Keratinocyte (primary cell): ENCODE measurements around the gene FANCG. TPM values are rescaled to one million over a fixed set of nuclear protein-coding genes. Genes with fewer than 3 reads are reported as not detected.

Source experiments
- DNase-seq: peaks from one replicate; pipeline ENCODE4 v3.0.0-alpha.2; 2011; ENCODE audit warnings: low read depth, missing footprints, low spot score
- FAIRE-seq: peaks from 2 replicates; lab custom pipeline; 2011; peaks lifted over from hg19 to GRCh38; lab: Jason Lieb, UNC
- H2AFZ ChIP-seq: 2 replicates; pipeline ENCODE4 v1.6.0; 2012; ENCODE audit warnings: low read length, control low read depth, inconsistent platforms; ENCODE audit not compliant: control insufficient read depth
- H3K27ac ChIP-seq: 2 replicates; pipeline ENCODE4 v1.5.1; 2011; ENCODE audit warnings: low read length; ENCODE audit not compliant: control insufficient read depth, insufficient read depth
- H3K27me3 ChIP-seq: 3 replicates; pipeline ENCODE4 v1.6.0; 2011; ENCODE audit warnings: low read length; ENCODE audit not compliant: control insufficient read depth, insufficient read depth; ENCODE audit errors: extremely low read depth
- H3K36me3 ChIP-seq, 2 experiments: 2 replicates in 1 of 2; 3 replicates in 1 of 2; pipeline ENCODE4 v1.5.1; 2011; ENCODE audit warnings: low read length in 2 of 2, mild to moderate bottlenecking in 1 of 2; ENCODE audit not compliant: control insufficient read depth in 2 of 2, insufficient read depth in 2 of 2; ENCODE audit errors: extremely low read depth in 1 of 2
- H3K4me1 ChIP-seq: 3 replicates; pipeline ENCODE4 v1.5.1; 2011; ENCODE audit warnings: low read length; ENCODE audit not compliant: control insufficient read depth, insufficient read depth; ENCODE audit errors: extremely low read depth
- H3K4me2 ChIP-seq: 3 replicates; pipeline ENCODE4 v1.6.0; 2011; ENCODE audit warnings: low read depth, low read length; ENCODE audit not compliant: control insufficient read depth, insufficient read depth; ENCODE audit errors: extremely low read depth
- H3K4me3 ChIP-seq, 3 experiments: fragments of 200-600 bp in 1 of 3; sonication (generic) in 1 of 3; 2 replicates in 2 of 3; 3 replicates in 1 of 3; pipeline ENCODE4 v1.5.1; 2011 to 2016; ENCODE audit warnings: low read length in 3 of 3, mild to moderate bottlenecking in 3 of 3, control low read depth in 2 of 3, inconsistent platforms in 1 of 3, low read depth in 1 of 3, mixed read lengths in 1 of 3, mixed run types in 1 of 3, moderate library complexity in 1 of 3; ENCODE audit not compliant: control insufficient read depth in 2 of 3, insufficient read depth in 2 of 3; ENCODE audit errors: extremely low read depth in 1 of 3
- H3K79me2 ChIP-seq: 2 replicates; pipeline ENCODE4 v1.6.0; 2012; ENCODE audit warnings: low read length; ENCODE audit not compliant: control insufficient read depth, insufficient read depth
- H3K9ac ChIP-seq: 3 replicates; pipeline ENCODE4 v1.6.0; 2011; ENCODE audit warnings: low read length; ENCODE audit not compliant: control insufficient read depth, insufficient read depth; ENCODE audit errors: extremely low read depth
- H3K9me1 ChIP-seq: 3 replicates; pipeline ENCODE4 v1.6.0; 2011; ENCODE audit warnings: low read length; ENCODE audit not compliant: control insufficient read depth, insufficient read depth; ENCODE audit errors: extremely low read depth
- H3K9me3 ChIP-seq: 2 replicates; pipeline ENCODE4 v1.5.1; 2012; ENCODE audit warnings: low read depth, low read length; ENCODE audit not compliant: control insufficient read depth
- H4K20me1 ChIP-seq: 3 replicates; pipeline ENCODE4 v1.6.0; 2011; ENCODE audit warnings: low read length; ENCODE audit not compliant: control insufficient read depth, insufficient read depth; ENCODE audit errors: extremely low read depth
- EZH2 ChIP-seq: IDR thresholded peaks from one replicate; pipeline ENCODE4 v1.6.1; 2012; ENCODE audit warnings: inconsistent platforms, mild to moderate bottlenecking, low read length, moderate library complexity
- dilution Hi-C: fragments of 300-500 bp; cut with MboI; formaldehyde crosslinking; loops from one replicate; pipeline ENCODE4 v1.7.0; 2020; ENCODE audit warnings: low sequenced_read_pairs; ENCODE audit not compliant: extremely low pct_ligation_motif_present
- polyA plus RNA-seq, 5 experiments: library from polyadenylated mRNA; depleted of rRNA in 3 of 5; stranded (reverse) in 3 of 5; stranded (forward) in 1 of 5; unstranded in 1 of 5; fragments of >200 nt; gene quantifications; 1 replicate in 1 of 5; 2 replicates in 3 of 5; 3 replicates in 1 of 5; pipeline versions ENCODE4 v1.2.1 to v1.2.3, GENCODE V29; 2011 to 2012; ENCODE audit warnings: missing spikeins in 2 of 5, low read depth in 1 of 5, low replicate concordance in 1 of 5
- TF ChIP-seq, protein P1 (sequence below), 3 experiments: IDR thresholded peaks in 1 of 3; conservative IDR thresholded peaks in 1 of 3; optimal IDR thresholded peaks in 1 of 3; 2 replicates in 2 of 3; 3 replicates in 1 of 3; pipeline versions ENCODE3 to v1.5.1; 2011; ENCODE audit warnings: low read length in 3 of 3, mild to moderate bottlenecking in 3 of 3, moderate library complexity in 2 of 3, control low read depth in 1 of 3, inconsistent platforms in 1 of 3; ENCODE audit not compliant: insufficient read depth in 2 of 3; ENCODE audit errors: extremely low read depth in 1 of 3

FANCG gene
- polyA plus RNA-seq, 1 donor (not counting 4 experiments of a cell fraction or from before 2014, with no cell fraction given) = 14.6 TPM

DNA sequence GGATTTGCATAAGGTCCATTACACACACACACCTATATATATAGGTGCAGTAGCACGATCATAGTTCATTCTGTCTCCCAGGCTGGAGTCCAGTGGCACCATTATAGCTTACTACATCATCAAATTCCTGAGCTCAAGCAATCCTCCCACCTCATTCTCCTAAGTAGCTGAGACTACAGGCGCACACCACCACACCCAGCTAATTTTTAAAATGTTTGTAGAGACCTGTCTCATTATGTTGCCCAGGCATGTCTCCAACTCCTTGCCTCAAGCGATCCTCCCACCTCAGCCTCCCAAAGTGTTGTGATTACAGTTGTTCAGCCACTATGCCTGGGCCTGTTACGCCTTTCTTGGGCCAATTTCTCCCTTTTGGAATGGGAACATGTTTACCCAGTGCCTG is 50.5 kb downstream of the FANCG start:
- TF ChIP-seq, protein P1, sequence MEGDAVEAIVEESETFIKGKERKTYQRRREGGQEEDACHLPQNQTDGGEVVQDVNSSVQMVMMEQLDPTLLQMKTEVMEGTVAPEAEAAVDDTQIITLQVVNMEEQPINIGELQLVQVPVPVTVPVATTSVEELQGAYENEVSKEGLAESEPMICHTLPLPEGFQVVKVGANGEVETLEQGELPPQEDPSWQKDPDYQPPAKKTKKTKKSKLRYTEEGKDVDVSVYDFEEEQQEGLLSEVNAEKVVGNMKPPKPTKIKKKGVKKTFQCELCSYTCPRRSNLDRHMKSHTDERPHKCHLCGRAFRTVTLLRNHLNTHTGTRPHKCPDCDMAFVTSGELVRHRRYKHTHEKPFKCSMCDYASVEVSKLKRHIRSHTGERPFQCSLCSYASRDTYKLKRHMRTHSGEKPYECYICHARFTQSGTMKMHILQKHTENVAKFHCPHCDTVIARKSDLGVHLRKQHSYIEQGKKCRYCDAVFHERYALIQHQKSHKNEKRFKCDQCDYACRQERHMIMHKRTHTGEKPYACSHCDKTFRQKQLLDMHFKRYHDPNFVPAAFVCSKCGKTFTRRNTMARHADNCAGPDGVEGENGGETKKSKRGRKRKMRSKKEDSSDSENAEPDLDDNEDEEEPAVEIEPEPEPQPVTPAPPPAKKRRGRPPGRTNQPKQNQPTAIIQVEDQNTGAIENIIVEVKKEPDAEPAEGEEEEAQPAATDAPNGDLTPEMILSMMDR (optimal IDR thresholded peaks at IDR 0.05 in 1 of 3, IDR thresholded peaks at IDR 0.05 in 1 of 3, conservative IDR thresholded peaks at IDR 0.05 in 1 of 3; ENCODE audit: extremely low read depth in 1 of 3, insufficient read depth in 2 of 3, low read length in 3 of 3) = no peak
- TF ChIP-seq EZH2 = no peak
- no peaks in the 10 kb centered on the region for H4K20me1 ChIP-seq
- peaks cover 28% of the 10 kb centered on the region for H3K4me1 ChIP-seq
- H3K4me2 ChIP-seq = no peak overlapping the region
- no peaks in the 10 kb centered on the region for H3K9me1 ChIP-seq
- H3K9ac ChIP-seq = no peak overlapping the region
- H3K36me3 ChIP-seq = no peaks in the 10 kb centered on the region
- peak overlapping the region; percentile 58 for H3K27ac ChIP-seq
- FAIRE-seq = no peak
- dilution Hi-C loops = no loop called here
- H3K9me3 ChIP-seq = peaks cover 7% of the 10 kb centered on the region
- no peak for DNase-seq
- H2AFZ ChIP-seq = no peak overlapping the region
- H3K4me3 ChIP-seq = no peak overlapping the region
- H3K79me2 ChIP-seq = no peaks in the 10 kb centered on the region
- H3K27me3 ChIP-seq = no peaks in the 10 kb centered on the region

DNA sequence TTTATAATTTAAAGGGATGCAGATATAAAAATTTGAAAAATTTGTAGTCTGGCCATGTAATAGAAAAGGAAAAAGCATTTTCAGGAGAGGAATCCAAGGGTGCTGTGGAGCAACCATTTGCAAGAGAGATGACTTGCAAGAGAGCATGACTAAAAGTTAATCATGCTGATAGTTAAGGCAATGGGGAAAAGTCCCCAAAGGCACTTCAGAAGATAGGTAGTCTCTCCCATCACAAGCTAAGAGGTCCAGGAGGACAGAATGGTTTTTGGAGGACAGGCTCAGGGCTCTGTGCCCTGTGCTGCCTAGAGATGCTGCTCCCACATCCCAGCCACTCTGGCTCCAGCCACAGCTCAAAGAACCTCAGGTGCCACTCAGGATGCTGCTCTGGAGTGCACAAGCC is 51.4 kb downstream of the FANCG start:
- H3K9ac ChIP-seq = no peak overlapping the region
- peaks cover 28% of the 10 kb centered on the region for H3K4me1 ChIP-seq
- no peak for FAIRE-seq
- no peaks in the 10 kb centered on the region for H3K27me3 ChIP-seq
- H3K79me2 ChIP-seq = no peaks in the 10 kb centered on the region
- H3K36me3 ChIP-seq = no peaks in the 10 kb centered on the region
- H3K4me3 ChIP-seq = no peak overlapping the region
- H3K4me2 ChIP-seq = no peak overlapping the region
- dilution Hi-C loops = no loop called here
- H4K20me1 ChIP-seq = no peaks in the 10 kb centered on the region
- no peaks in the 10 kb centered on the region for H3K9me1 ChIP-seq
- DNase-seq = no peak
- H3K9me3 ChIP-seq = peaks cover 7% of the 10 kb centered on the region
- H2AFZ ChIP-seq = no peak overlapping the region
- TF ChIP-seq, protein P1 (optimal IDR thresholded peaks at IDR 0.05 in 1 of 3, IDR thresholded peaks at IDR 0.05 in 1 of 3, conservative IDR thresholded peaks at IDR 0.05 in 1 of 3; ENCODE audit: extremely low read depth in 1 of 3, insufficient read depth in 2 of 3, low read length in 3 of 3) = no peak
- no peak for TF ChIP-seq EZH2
- H3K27ac ChIP-seq = peak overlapping the region; percentile 58
